NCI-H2171 treated with DMSO at 0.1 percent for 48 hours (cell line): ENCODE results near the gene GABRB3.

Experiments
- DNase-seq: peaks from one replicate; lab custom pipeline; 2025; lab: John Stamatoyannopoulos, UW

Gene GABRB3

DNA sequence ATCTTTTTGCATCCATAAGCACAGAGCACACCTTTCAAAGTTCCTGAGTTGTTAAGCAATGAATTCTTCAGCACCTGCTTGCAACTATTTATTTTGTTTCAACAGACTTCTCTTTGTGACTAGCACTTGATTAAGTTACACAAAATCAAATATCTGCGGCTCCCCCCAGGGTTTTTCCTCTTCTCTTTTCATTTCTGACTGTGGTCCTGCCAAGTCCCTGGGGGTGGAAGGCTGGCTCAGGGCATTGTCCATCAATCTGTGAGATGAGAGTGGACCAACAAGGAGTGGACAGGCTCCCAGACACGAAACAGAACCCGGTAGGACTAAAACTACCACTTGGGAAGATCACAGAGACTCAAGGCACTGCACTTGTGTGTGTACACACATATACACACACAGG lies 96.8 kb downstream of the GABRB3 start:
- DNase-seq = no peak

DNA sequence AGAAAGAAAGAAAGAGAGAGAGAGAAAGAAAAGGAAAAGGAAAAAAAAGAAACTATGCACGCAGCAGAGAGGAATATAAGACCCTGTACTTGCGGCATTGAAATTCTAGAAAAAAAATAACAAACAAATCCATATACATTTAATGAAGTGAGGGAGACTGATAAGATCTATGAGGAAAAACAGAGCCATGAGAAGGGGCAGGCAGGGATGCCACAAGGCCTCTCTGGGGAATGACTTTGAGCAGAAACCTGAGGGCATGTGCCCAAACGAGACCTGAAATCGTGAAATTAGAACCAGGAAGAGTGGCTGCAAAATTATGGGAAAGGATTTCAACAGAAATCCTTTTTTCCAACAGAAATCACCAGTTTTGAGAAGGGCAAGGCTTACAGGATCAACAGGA lies 98.4 kb downstream of the GABRB3 start:
- peak; percentile 31 for DNase-seq

DNA sequence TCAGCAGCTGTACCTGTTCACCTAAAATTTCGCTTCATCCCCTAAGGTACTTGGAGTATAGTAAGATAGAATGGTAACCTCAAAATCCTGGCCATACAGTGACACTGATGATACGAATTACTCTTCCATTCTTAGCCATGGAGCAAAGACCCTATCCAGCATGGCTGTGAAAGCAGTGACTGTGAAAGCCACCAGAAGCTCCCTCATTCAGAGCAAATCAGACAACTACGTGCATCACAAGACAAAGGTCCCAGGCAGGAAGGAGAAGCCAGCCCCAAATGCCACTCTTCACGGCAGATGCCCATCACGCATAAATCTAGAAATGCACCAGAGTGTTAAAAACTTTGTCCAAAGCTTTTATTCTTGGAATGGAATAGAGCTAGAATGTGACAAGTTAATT lies 99.4 kb downstream of the GABRB3 start:
- DNase-seq = no peak

DNA sequence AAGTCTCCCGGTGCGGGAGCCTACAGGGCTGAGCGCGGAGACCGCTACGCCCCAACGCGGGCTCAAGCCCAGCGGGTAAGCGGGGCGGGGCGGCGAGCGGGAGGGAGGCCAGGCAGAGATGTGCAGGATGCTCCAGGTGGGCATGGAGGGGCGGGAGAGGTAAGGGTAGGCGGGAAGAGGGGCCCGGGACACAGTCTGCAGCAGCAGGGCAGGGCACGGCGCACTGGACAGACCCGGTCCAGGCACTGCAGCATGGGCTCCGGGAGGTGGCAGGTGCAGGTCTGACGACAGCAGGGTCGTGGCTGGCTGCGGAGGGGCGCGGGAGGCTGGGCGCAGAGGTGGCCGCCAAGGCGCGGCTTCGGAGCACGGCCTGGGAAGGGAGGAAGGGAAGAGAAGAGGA lies 102.8 kb downstream of the GABRB3 start:
- no peak for DNase-seq

- DNase-seq = peak; percentile 6
Observed at GRCh38 chr15:26667222-26667988, 105.5 kb downstream of the GABRB3 start.

DNA sequence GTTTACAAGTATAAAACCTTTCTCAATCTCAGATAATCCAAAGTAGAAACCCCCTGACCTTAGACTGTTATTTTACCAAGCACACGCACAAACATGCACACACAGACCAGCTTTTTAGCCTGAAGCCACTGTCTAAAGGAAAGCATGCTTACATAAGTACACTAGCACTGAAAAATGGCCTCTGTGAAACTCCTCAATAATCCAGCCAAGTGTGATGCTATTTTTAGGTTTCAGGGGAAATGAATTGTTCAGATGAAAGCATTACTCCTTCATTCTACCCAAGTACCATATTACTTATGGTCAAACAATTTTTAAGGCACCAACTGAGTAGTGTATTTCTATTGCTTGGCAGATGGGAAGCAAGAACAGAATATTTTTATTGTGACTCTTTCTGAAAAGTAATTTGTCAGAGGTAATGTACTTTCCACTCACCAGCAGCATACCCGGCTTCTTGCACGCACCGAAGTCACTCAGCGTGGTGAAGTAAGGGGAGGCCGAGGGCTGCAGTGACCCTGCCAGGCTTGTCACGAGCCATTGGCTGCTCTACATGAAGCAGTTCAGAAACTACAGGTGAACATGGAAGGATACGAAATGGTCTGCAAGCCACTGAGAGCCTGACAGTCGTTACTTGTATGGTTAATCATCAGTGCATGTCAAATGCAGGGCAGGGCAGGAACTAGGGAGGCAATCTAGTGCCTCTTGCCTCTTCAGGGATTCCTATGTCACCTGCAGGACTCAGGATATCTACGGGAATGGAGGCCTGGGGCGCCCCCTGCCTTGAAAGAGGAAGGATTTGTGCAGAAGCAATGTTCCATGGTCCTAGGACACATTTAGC lies 106.7 kb downstream of the GABRB3 start:
- DNase-seq = no peak

DNA sequence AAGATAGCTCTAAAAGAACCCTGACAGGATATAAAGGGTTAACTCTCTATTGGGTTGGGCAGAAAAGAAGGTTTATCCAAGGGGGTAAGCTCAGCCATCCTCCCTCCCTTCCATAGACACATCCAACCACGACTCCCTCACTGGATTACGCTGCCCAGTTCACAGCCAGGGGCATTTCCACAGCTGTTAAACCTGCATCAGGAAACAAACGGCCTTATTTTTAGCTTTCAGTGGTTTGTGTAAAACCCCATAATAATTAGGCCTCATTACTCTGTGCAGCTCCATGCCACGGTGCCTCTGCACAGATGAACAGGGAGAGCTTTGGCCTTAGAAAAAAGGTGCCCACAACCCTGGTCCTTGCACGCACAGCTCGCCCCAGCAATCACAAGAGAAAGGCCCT lies 110.6 kb downstream of the GABRB3 start:
- no peak for DNase-seq

GRCh38 chr15:26661748-26662147 lies 111.1 kb downstream of the GABRB3 start:
- DNase-seq = no peak

GRCh38 chr15:26661107-26661506 lies 111.8 kb downstream of the GABRB3 start:
- no peak for DNase-seq

DNA sequence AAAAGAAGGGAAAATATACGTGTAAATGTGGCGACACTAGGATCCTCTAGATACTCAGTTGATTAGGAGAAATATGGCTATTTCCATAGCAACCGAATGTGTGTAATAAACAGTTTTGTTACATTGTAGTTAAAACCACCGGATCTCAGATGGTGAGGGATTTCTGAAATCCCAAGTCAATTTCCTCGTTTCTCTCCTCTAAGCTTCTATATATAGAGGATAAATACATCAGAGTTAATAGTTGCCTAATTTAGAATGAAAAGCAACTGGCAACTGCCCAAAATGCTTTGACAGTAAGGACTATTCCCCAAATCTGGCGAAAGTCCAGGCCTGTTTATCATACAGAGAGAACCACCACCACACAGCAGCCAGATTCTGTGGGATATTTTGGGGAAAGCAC lies 112.6 kb downstream of the GABRB3 start:
- peak; percentile 18 for DNase-seq

DNA sequence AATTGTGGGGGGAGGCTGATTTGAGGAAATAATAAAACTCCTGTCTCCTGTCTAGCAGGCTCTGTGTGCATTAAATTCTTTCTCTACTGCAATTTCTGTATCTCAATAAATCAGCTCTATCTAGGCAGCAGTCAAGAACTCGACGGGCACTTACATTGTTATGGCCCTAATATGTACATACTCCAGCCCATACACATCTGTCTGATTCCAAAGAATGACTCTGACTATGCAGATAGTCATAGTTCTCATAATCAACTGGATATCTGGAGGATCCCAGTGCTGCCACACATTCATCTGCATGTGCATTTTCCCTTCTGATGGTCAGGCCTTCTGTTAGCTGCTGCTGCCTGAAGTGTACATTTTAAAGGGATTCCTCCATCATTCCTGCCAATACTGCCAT lies 114.6 kb downstream of the GABRB3 start:
- DNase-seq = no peak

DNA sequence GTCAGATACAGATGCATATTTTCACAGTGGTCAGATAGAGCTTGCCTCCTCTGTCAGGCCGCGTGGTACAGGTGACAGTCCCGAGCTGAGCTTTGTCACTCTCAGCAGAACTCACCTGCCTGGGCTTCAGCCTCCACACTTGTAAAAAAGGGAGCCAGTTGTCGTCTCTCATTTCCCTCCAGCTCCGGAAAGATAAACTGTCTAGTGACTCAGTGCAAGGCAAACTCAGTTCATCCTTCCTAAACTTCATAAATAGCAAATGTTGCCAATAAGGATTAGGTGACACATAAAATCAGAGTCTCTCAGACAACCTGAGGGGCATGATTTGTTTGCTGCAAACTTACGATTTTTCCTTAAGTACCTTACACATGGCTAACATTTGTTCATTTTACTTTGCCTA lies 116.8 kb downstream of the GABRB3 start:
- no peak for DNase-seq

DNA sequence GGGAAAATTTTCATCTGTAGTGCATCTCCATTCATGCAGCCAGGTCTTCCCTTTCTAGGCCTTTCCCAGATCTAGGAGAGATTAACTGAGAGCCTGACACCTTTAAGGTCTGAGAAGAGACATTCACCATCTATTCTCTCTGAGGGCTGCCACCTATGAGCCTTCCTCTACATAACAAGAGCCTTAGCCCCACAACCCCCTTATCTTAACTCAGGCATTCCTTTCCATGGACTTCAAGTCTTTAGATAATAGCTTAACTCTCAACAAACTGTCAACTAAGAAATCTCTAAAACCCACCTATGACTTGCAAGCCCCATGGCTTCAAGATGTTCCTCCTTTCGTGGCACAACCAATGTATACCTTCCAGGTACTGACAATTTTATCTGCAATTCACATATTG lies 121.0 kb downstream of the GABRB3 start:
- no peak for DNase-seq

- no peak for DNase-seq
Observed at GRCh38 chr15:26648676-26649075, 124.2 kb downstream of the GABRB3 start.

DNA sequence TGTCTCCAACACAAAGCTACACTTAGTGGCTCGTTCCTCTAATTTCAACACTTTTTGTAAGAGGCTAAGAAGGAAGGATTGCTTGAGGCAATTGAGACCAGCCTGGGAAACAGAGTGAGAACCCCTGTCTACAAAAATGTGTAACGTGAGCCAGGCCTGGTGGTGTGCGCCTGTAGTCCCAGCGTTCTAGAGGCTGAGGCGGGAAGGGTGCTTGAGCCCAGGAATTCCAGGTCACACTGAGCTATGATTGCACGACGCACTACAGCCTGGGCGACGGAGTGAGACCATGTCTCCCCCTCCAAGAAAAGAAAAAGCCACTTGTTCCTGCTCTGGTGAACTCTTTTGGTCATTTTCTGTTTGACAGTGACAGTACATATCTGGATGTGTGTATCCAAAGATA lies 127.9 kb downstream of the GABRB3 start:
- DNase-seq = no peak

GRCh38 chr15:26641144-26641543 lies 131.7 kb downstream of the GABRB3 start:
- no peak for DNase-seq

GRCh38 chr15:26640601-26641000 lies 132.3 kb downstream of the GABRB3 start:
- no peak for DNase-seq

DNA sequence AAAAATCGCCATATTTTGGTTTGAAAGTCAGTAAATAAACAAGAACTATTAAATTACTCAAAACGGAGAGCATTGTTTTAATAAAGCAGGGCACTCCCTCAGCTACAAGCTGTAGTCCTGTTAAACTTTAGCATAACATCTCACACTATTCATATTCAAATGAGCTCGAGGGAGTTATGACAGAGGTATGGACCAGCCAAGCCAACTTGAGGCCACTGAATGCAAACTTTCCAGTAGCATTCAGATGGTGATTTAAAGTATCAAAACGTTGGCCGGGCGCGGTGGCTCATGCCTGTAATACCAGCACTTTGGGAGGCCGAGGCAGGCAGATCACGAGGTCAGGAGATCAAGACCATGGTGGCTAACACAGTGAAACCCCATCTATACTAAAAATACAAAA lies 132.9 kb downstream of the GABRB3 start:
- no peak for DNase-seq

DNA sequence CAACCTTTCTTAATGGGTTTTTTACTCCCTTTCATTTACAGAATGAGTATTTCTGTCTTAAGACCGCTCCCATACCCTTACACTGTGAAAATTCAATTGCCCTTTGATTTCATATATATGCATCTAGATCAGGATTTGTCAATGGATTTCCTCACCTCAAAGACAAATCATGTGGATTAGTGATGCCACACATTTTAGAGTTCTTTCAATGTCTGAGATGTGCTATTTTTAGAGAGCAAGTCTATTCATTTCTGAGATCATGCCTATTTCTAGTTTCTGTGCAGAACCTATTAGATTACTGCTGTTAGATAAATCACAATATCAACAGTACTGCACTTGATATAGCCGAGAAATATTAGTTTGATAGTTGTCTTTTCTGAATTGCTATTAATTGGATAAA lies 137.3 kb downstream of the GABRB3 start:
- no peak for DNase-seq

DNA sequence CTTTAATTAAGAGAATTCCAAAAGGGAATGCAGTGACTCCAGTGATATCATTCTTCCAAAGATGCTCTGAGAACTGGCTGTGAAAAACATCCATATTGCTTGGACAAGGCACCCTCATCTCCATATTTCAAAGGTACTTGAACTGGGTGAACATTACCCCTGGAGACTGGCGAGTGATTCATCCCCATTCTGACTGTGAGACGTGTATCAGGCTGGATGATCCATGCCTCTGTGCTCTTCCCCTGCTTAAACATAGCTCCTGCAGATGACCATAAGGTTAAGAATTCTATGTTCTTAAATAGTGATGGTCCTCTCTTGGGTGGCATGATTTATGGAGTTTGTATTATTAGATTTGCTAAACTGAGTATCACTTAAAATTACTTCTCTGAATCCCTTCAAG lies 137.8 kb downstream of the GABRB3 start:
- DNase-seq = no peak

DNA sequence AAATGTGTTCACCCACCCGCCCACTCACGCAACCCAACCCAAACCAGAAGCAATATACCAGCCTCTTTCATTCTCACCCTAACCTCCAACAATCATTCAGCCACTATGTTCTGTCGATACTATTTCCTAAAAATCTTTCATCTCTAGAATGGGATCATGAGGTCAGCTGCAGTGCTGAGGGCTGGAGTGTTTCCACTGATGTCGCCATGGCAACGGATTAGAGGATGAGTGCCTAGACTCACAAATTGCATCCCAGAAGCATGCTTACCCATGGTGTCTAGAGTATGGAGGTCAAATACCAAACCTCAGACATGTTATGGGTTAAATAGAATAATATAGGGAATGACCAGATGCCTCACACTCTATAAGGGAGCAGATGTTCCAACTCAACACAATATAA lies 138.5 kb downstream of the GABRB3 start:
- DNase-seq = no peak

DNA sequence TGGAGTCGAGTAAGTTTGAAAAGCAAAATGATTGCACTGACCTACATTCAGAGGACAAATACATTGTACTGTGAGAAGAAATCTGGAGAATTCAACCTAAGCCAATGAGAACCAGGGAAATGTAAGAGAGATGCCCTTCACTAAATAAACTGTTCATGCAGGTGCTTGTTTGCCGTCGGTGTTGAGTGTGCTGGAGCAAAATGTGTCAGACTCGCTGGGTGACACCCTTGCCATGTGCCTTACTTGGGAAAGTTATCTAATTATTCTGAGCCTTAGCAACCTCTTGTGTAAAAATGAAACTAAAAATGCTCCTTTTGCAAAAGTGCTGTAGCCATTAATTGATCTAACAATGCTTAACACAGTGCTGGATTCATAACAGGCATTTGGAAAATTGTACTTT lies 140.4 kb downstream of the GABRB3 start:
- DNase-seq = peak; percentile 23

DNA sequence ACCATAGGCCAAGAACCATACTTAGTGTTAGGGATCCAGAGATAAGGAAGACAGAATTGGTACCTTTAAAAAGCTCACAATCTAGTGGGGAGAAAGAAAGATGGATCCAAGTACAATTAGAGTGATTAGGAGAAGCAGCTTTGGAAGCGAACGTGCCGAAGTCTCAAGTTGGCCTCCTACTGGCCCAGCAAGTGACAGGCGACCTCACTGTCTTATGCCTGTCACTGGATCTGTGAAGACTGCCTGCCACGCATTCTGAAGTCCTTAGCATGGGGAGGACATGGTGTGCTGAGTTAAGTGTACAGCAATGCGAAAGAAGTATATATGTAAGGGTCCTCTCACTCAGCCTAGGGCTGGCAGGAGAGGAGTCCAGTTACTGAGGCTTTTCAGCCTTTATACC lies 141.0 kb downstream of the GABRB3 start:
- DNase-seq = no peak

- no peak for DNase-seq
Observed at GRCh38 chr15:26630857-26631256, 142.0 kb downstream of the GABRB3 start.
